Fibroblast of villous mesenchyme (primary cell): Measurements from ENCODE around the gene PAX3. TPM values are rescaled to one million over a fixed set of nuclear protein-coding genes. Genes with fewer than 3 reads are reported as not detected.

Experiments used
- DNase-seq: peaks from one replicate; pipeline ENCODE4 v3.0.0-alpha.2; 2010; ENCODE audit warnings: low read depth
- H3K4me3 ChIP-seq: 2 replicates; pipeline ENCODE4 v1.5.1; 2011; ENCODE audit warnings: low read depth, mild to moderate bottlenecking, low read length
- total RNA-seq: library from RNA; depleted of rRNA; stranded (reverse); fragments of >200 nt; gene quantifications from 2 replicates; pipeline ENCODE4 v1.2.3, GENCODE V29; 2012
- TF ChIP-seq, protein P1 (sequence below): IDR thresholded peaks from 2 replicates; pipeline ENCODE4 v1.5.1; 2012; ENCODE audit warnings: low read depth, mild to moderate bottlenecking, low read length; ENCODE audit not compliant: insufficient read depth

The PAX3 gene
- total RNA-seq, 1 donor = not detected

- TF ChIP-seq, protein P1, sequence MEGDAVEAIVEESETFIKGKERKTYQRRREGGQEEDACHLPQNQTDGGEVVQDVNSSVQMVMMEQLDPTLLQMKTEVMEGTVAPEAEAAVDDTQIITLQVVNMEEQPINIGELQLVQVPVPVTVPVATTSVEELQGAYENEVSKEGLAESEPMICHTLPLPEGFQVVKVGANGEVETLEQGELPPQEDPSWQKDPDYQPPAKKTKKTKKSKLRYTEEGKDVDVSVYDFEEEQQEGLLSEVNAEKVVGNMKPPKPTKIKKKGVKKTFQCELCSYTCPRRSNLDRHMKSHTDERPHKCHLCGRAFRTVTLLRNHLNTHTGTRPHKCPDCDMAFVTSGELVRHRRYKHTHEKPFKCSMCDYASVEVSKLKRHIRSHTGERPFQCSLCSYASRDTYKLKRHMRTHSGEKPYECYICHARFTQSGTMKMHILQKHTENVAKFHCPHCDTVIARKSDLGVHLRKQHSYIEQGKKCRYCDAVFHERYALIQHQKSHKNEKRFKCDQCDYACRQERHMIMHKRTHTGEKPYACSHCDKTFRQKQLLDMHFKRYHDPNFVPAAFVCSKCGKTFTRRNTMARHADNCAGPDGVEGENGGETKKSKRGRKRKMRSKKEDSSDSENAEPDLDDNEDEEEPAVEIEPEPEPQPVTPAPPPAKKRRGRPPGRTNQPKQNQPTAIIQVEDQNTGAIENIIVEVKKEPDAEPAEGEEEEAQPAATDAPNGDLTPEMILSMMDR = no peak
- no peak overlapping the region for H3K4me3 ChIP-seq
- DNase-seq = no peak
Measured at GRCh38 chr2:222218786-222219185, 80.0 kb downstream of the PAX3 start.

- no peak overlapping the region for H3K4me3 ChIP-seq
- DNase-seq = no peak
- TF ChIP-seq, protein P1 = no peak
Measured at GRCh38 chr2:222217712-222218111, 81.1 kb downstream of the PAX3 start.

DNA sequence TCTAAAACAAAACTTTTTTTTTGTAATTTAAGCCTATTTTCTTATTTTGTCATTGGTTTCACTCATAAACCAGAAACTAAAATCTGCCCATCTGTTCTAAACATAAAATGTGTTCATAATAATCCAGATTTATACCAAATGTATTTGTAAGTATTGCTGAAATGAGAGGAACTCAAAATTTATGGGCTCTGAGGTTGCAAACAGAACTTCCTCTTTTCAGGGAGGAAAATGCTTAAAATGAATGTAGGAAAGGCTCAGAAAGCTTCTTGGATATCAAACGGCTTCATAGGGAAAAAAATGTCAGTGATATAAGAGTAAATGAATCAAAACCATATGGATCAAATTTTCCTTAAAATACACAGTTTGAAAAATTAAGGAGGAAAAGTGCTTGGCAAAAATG is 83.9 kb downstream of the PAX3 start:
- H3K4me3 ChIP-seq = no peak overlapping the region
- TF ChIP-seq, protein P1 = no peak
- no peak for DNase-seq

GRCh38 chr2:222213049-222213448 is 85.7 kb downstream of the PAX3 start:
- DNase-seq = no peak
- no peak overlapping the region for H3K4me3 ChIP-seq
- TF ChIP-seq, protein P1 = no peak

- no peak for DNase-seq
- TF ChIP-seq, protein P1 = no peak
- H3K4me3 ChIP-seq = no peak overlapping the region
Measured at GRCh38 chr2:222212571-222212970, 86.2 kb downstream of the PAX3 start.

- TF ChIP-seq, protein P1 = no peak
- H3K4me3 ChIP-seq = no peak overlapping the region
- DNase-seq = no peak
Measured at GRCh38 chr2:222208010-222208690, 90.6 kb downstream of the PAX3 start.

DNA sequence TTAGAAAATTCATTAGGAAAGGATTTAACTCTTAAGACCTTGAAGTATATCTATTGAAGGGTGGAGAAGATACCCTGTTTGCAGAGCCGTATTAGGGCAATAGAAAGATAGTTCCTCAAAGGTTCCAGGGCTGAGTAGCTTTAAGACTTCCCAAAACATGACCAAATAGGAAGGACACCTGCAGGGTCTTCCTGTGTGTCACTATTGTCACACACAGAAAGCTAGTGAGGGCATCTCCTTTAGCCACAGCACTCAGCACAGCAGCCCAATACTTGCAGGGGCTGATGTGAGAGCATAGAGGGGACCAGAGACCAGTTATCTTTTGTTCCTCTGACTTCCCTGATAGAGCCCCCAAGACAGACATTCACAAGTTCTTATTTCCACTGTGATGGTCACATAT is 93.7 kb downstream of the PAX3 start:
- TF ChIP-seq, protein P1 = no peak

More for the DNA sequence above, 93.7 kb downstream of the PAX3 start:
- DNase-seq = no peak
- H3K4me3 ChIP-seq = no peak overlapping the region
